ENCODE measurements around the gene C2CD4D.
A peak's percentile ranks its signal among the peaks of the same experiment; 100 is the strongest.
"Not testable (repeated sequence)": the region's sequence is repeated elsewhere in the genome, so short reads cannot be mapped to it uniquely, and the experiment has no call there.

The C2CD4D gene

DNA sequence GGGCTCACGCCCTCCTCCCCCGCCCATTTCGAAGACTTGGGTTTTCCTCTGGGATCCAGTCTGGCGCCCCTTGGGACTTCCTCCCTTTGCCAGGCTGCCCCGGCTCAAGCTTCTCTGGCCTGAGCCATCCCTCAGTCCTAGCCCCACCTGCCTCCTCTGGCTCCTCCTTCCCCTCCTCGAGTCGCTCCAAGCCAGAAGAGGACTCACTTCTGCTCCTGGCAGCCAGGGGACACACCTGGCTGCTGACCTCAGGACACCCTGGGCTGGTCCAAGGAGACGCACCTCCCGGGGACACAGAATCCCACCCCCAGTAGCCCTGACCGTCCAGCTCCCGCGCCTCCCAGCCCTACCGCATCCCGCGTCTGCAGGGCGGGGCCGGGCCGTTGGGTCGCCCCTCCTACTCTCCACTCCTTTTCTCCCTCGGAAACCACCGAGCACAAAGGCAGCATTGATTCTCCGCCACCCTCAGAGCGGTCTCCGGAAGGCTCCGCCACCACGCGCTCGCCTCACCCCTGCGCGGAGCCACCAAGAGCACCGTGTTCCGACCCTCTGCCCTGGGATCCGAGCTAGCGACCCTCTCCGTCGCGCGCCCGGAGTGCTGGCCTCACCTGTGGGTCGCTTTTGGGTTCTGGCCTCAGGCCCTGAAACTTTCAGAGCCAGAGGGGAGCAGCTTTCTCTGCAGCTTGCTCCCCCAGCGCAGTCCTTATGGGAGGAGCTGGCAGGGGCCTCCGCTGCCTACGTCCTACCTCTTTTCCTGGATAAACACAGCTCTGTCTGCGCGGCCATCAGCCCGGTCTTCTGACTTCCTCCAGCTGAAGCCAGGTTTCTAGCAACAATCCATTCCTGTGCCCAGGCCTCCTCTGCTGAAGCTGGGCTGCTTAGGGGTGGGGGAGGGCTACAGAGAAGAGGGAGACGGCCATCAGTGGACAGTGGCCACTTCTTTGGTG is at the start of gene C2CD4D:
Gene C2CD4D, minus strand, starts transcription at position 364 of the 947 bp plus-strand sequence. CDS start 831 bp downstream, outside the sequence.
- DNase-seq: peak; percentile 52

DNA sequence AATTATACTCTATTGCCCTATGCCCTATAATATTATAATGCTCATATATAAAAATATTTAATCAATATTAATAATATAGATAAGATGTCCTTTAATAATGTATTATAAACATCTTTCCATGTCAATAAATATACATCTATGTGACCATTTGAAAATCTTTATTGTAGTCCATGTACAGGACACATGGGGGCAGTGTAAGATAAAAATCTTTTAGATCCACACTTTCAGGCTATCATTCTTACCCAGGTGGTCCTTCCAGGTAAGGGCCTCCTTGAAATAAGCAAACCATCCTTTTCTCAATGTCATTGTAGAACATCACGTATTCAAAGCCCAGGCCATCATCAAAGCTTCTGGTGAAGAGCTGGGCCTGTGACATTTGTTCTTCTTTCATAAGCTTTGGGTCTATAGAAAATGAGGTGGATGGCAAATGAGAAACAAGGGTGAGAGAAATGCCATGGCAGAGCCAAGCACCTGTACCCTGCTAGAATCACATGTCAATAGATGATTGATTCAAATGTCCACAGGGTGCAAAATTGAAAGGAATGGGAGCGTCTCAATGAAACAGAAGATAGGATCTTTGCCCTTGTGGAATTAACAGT is 49.5 kb upstream of the C2CD4D start:
- no peak for DNase-seq

DNA sequence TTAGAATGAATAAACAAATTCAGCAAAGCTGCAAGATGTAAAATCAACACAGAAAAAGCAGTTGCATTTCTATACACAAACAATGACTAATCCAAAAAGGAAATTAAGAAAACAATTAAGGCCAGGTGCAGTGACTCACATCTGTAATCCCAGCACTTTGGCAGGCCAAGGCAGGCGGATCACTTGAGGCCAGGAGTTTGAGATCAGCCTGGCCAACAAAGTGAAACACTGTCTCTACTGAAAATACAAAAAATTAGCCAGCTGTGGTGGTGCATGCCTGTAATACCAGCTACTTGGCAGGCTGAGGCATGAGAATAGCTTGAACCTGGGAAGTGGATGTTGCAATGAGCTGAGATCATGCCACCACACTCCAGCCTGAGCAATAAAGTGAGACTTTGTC is 47.4 kb upstream of the C2CD4D start:
- no peak for DNase-seq

DNA sequence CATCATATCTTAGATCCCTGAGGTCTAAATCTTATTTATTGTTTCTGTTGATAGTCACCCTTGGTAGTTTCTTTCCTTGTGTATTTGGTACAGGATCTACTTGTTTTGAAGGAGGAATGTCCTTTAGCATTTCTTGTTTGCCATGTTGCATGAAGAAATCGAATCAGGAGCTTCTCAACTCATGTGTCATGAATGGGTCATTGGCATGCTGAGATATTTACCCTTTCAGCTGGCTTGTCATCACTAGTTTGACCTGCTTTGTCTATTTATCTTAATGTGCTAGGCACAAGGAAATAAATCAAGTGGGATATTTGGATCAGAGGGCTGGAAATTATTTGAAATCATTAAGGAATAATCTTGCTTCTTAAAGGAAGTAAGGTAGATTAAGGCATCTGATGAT is 45.9 kb upstream of the C2CD4D start:
- no peak for DNase-seq

DNA sequence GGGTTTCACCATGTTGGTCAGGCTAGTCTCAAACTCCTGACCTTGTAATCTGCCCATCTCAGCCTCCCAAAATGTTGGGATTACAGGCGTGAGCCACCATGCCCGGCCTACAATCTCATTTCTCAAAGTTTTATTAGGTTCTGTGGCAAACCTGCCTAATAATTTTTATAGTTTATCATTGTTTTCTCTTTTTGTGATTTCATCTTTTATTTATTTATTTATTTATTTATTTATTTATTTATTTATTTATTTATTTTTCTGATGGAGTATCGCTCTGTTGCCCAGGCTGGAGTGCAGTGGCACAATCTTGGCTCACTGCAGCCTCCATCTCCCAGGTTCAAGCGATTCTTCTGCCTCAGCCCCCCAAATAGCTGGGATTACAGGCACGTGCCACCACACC is 45.3 kb upstream of the C2CD4D start:
- not testable (repeated sequence) for DNase-seq

DNA sequence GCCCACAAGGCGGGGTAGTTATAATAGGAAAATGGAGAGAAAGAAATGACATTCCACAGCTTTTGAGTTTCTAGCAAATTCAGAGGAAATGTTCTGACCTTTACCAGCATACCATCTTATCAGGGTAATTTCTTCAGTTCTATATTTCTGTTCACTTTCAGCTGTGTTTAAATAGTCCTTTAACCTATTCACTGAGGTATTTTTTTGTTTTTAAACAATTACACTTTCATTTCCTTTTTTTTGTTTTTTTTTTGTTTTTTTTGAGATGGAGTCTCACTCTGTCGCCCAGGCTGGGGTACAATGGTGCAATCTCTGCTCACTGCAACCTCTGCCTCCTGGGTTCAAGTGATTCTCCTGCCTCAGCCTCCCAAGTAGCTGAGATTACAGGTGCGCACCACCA is 44.8 kb upstream of the C2CD4D start:
- not testable (repeated sequence) for DNase-seq

DNA sequence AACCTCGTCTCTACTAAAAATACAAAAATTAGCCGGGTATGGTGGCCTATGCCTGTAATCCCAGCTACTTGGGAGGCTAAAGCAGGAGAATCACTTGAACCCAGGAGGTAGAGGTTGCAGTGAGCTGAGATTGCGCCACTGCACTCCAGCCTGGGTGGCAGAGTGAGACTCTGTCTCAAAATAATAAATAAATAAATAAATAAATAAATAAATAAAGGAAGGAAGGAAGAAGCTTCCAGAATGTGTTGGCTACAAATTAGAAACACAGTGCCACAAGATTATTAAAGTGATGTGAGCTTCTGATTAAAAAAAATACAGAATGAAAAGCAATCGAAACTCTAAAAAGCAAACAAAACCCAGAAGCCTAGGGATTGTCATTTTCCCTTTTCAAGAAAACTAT is 44.3 kb upstream of the C2CD4D start:
- DNase-seq: not testable (repeated sequence)

DNA sequence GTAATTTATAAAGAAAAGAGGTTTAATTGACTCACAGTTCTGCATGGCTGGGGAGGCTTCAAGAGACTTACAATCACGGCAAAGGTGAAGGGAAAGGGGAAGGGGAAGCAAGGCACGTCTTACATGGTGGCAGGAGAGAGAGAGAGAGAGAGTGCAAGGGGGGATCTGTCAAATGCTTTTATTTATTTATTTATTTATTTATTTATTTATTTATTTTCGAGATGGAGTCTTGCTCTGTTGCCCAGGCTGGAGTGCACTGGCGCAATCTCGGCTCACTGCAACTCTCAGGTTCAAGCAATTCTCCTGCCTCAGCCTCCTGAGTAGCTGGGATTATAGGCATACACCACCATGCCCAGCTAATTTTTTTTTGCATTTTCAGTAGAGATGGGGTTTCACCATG is 43.3 kb upstream of the C2CD4D start:
- DNase-seq: not testable (repeated sequence)

DNA sequence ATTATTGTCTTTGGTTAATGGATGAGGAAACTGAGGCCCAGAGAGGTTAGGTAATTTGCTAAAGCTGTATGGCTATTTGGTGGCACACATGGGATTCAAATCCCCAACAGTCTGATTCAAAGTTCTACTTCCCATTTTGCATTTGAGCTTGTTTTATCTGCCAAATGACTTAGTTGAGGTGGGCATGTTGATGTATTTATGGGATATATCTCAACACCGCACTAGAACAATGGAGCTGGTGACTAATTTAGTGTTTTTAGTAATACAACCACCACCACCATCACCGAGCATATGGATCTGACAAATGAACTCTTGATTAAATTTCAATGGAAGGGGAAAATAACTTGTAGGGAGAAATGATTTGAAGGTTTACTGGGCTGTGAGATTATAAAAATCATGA is 42.8 kb upstream of the C2CD4D start:
- no peak for DNase-seq

DNA sequence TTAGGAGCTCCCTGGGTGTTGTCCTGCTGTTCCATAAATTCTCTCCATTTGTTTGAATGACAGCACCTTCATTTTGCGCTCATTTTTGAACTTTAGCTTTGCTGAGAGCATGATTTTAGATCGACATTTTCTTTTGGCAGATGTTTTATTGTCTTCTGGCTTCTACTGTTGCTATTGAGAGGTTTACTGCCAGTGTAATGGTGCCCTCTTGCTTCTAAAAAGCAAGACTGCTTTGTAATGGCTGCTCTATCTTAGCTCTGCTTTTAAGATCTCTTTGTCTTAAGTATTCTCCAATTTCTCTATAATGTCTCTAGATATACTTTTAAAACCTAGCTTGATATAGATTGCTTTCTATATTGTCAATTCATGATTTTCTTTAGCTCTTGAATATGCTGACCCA is 41.9 kb upstream of the C2CD4D start:
- no peak for DNase-seq

DNA sequence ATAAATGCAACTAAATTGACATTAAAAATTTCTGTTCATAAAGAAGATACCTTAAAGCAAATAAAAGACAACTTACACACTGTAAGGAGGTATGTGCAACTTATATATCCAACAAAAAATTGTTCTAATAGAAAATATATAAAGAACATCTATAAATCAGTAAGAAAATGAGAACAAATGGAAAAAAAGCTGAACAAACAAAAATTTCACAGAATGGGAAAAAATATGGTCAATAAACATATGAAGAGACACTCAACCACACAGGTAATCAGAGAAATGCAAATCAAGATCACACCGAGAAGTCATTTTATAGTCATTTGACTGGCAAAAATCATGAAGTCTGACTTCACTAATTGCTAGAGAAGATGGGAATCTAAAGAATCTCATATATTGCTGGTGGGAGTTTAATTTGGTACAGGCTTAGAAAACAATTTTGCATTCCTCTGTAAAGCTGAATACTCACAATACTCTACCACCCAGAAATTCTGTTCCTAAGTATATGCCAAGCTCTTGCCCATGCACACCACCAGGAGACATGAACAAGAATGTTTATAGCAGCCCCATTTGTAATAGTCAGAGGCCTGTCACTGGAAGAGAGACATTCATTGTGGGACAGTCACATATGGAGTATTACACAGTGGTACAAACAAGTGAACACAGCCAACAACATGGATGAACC is 35.9 kb upstream of the C2CD4D start:
- no peak for DNase-seq

DNA sequence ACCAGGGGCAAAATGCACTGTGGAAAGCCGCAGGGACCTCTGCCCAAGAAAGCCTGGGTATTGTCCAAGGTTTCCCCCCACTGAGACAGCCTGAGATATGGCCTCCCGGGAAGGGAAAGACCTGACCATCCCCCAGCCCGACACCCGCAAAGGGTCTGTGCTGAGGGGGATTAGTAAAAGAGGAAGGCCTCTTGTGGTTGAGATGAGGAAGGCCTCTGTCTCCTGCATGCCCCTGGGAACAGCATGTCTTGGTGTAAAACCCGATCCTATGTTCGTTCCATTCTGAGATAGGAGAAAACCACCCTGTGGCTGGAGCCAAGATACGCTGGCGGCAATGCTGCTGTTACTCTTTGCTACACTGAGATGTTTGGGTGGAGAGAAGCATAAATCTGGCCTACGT is 33.2 kb upstream of the C2CD4D start:
- DNase-seq: not testable (repeated sequence)

DNA sequence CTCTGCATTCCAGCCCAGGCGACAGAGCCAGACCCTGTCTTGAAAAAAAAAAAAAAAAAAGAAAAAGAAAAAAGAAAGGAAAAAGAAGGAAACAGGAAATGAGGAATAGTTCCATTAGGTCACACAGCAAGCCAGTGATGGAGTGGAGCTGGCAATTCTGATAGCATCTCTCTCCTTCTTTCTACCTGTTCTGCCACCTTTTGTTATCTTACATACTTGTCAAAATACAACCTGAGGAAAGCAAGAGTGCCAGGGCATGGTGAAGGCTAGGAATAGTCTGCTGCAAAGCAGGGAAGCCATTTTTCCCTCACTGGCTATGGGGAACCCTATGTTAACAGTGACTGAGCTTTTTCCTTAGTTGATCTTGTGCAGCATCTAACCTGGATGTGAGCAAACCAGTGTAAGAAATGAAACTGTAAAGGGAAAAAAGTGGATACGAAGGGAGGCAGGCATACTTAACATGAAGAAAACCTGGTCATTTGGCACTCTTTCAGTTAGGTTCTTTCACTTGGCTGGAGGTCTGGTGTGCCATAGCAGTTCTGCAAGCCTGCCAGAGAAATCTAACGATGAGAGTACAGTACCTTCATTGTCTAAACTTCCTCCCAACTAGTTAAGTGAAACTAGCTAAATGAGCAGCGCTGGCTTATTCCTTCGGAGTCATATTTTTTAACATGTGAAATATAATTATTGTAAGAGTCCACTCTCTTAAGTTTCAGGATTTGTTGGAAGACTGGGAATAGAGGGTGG is 31.8 kb upstream of the C2CD4D start:
- no peak for DNase-seq

DNA sequence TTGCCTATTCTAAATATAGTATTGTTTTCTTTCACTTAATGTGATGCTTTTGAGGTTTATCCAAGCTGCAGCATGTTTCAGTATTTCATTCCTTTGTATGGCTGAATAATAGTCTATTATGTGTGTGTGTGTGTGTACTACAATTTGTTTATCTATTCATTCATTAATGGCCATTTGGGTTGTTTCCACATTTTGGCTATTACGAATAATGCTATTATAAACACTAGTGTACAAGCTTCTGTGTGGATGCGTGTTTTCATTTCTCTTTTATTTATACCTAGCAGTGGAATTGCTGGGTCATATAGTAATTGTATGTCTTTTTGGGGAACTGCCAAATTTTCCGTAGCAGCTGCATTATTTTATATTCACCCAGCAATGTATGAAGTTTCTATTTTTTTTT is 28.9 kb upstream of the C2CD4D start:
- DNase-seq: no peak

DNA sequence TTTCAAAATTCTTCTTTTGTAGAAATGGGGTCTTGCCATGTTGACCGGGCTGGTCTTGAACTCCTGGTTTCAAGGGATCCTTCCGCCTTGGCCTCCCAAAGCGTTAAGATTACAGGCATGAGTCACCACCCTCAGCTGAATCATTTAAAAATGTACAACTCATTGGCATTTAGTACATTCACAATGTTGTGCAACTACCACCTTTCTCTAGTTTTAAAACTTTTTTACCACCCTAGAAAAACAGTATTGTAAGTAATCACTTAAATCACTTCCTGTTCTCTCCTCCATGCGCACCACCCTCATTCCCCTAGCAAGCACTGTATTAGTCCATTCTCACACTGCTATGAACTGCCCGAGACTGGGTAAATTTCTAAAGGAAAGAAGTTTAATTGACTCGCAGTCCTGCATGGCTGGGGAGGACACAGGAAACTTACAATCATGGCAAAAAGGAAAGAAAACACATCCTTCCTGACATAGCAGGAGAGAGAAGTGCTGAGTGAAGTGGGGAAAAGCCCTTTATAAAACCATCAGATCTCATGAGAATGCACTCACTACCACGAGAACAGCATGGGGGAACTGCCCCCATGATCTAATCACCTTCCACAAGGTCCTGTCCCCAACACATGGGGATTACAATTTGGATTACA is 28.3 kb upstream of the C2CD4D start:
- no peak for DNase-seq

DNA sequence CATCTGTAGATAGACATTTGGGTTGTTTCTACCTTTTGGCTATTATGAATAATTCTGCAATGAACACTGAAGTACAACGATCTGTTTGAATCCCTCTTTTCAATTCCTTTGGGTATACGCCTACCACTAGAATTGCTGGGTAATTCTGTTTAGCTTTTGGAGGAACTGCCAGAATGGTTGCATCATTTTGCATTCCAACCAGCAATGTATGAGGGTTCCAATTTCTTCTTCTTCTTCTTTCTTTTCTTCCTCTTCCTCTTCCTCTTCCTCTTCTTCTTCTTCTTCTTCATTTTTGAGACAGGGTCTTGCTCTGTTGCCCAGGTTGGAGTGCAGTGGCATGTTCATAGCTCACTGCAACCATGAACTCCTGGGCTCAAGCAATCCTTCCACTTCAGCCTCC is 27.7 kb upstream of the C2CD4D start:
- no peak for DNase-seq

DNA sequence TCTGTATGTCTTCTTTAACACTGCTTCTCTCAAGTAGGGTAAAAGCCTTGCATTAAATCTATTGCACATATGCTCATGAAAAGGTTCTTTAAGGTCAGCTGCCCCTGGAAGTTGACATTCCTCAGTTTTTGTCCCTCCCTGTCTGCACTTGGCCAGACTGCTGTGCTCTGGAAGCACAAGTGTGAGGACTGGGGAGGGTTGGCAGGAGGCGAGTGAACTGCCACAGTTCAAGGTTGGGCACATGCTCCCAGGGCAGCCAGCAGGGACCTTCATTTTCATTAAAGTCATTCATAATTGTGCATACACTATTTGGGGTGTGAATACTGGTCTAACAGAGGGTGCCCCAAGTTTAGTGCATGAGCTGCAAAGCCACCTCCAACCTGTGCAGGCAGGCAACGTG is 24.8 kb upstream of the C2CD4D start:
- DNase-seq: no peak

DNA sequence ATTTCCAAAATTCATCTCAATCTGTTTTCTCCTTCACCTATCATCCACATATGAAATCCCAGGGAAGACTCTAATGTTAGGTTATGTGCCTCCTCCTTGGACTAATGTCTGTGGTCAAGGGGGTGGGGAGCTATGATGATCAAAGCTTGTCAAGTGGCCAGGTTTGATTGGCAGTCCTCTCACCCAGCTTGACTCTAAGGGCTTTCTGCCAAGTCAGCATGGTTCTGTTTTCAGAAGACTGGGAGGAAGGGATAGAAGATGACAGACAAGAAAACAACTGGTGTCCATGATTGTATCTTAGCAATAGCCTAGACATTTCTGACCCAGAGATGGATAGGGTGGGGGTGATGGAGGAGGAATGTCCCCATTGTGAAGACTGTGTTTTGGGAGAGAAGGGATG is 23.0 kb upstream of the C2CD4D start:
- no peak for DNase-seq

DNA sequence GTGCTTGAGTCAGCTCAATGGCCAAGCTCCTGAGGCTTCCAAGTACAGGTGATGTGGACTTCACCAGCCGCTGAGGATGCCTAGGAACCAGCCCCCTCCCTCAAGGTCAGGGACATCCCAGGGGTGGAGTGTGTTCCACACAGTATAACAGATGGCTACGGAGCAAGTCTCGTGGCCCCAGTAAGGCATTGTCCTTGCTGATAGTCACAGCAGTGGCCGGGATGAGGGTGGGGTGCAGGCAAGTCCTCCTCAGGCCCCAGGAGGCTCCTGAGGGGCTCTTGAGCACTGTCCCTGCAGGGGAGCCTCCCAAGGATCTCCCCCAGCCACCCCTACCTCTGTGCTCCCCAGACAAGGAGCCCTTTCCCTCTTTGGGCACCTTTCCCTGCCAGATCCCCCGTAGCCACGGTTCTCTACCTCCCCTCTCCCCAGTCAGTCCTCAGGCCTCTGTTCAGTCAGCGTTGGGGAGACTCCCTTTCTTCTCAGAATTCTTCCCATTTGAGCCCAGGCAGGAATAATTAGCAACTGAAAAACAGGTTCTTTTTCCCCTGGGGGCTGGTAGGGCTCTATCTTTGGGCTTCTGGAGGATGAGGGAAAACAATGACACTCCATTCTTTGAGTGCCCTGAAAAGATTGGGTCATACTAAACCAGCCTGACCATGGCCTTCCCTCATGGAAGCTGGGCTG is 21.0 kb upstream of the C2CD4D start:
- no peak for DNase-seq

DNA sequence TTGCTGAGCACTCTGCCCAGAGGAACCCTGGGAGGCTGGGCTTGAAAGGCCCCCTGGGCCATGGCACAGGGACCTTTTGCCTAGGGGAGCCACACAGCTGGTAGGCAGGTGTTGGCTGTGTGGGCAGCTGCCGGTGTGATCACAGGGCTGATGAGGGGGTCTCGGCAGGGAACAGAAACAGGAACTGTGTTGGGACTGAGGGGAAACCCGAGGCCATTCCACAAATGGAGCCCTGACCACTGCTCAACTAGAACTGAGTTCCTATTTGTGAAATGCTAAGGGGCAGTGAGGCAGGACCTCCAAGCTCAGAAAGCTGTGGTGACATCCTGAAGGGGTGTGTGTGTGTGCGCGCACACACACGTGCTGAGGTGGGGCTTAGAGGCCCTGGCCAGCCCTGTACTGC is 20.3 kb upstream of the C2CD4D start:
- DNase-seq: no peak

DNA sequence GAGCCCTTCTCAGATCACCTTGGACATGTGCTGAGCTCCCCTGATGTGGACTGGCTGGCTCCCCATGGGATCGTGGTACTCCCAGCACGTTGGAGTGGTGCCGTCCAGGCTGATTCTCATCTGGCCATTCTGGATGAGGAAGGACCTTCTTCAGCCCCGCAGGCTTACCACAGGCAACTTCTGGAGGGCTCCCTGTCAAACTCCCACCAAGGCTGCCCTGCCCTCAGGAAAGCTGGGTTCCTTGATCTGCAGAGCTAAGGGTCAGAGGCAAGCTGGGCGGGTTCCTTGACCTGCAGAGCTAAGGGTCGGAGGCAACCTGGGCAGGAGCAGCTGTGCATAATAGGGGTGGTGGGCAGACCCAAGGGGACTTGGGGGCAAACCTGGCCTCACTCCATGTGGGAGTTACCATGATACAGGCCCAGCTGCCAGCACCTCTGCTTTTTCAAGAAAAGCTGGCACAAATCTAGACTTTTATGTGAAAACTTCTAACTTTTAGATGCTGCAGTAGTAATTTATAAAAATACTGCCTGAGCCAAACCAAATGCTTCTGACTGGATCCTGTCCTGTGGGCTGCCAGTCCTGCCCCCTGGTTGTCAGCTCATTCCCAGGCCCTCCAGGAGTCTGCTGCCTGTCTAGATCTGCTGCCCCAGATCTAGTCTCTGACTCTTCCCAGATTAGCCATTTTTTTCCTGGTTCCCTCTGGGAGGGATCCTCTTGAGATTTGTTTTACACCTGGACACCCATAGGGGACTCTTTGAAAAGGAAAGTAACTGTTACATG is 19.5 kb upstream of the C2CD4D start:
- DNase-seq: no peak
